Colonic mucosa (tissue), 4 donors: ENCODE data around the gene TBL3. TPM values are rescaled to one million over a fixed set of nuclear protein-coding genes. Genes with fewer than 3 reads are reported as not detected.

Experiments used
- DNase-seq: peaks from one replicate; pipeline ENCODE4 v3.0.0-alpha.2; 2020
- H3K27ac ChIP-seq: fragments of 200-600 bp; one replicate; pipeline ENCODE4 v1.8.0; 2021
- H3K27me3 ChIP-seq: fragments of 200-600 bp; one replicate; pipeline ENCODE4 v1.8.0; 2021
- H3K36me3 ChIP-seq: fragments of 200-600 bp; one replicate; pipeline ENCODE4 v1.8.0; 2021
- H3K4me1 ChIP-seq: fragments of 200-600 bp; one replicate; pipeline ENCODE4 v1.8.0; 2021; ENCODE audit warnings: mild to moderate bottlenecking
- H3K4me3 ChIP-seq: fragments of 200-600 bp; one replicate; pipeline ENCODE4 v1.8.0; 2021
- H3K9ac ChIP-seq, 2 donors: one replicate each; pipeline ENCODE4 v1.7.0; 2013; ENCODE audit warnings: control low read depth in 2 of 2, low read depth in 2 of 2, low read length in 2 of 2
- H3K9me3 ChIP-seq: fragments of 200-600 bp; one replicate; pipeline ENCODE4 v1.8.0; 2021
- intact Hi-C: fragments of 100-400 bp; cut with DNase I; formaldehyde crosslinking; loops from one replicate; pipeline ENCODE4 v1.14.1; 2022
- total RNA-seq, 2 donors: library from RNA; stranded (reverse); fragmentation: NEBNext Ultra II Directional in 1 of 2; extraction: Animal tissue kit (Norgen Biotek cat#: 25700) in 1 of 2; gene quantifications; one replicate each; pipeline ENCODE4 v1.2.1, GENCODE V29; 2021
- TF ChIP-seq, protein P1 (sequence below): fragments of 200-600 bp; IDR thresholded peaks from one replicate; pipeline ENCODE4 v1.8.0; 2022; ENCODE audit warnings: antibody characterized with exemption, mild to moderate bottlenecking
- donor health status: healthy.
- donor health status: DM: no; HTN: no; CAD: no.
- donor health status: DM: no; HTN: no; CAD: no.

The TBL3 gene
- total RNA-seq = 10 to 100 TPM; 19.4 to 43.1 TPM

DNA sequence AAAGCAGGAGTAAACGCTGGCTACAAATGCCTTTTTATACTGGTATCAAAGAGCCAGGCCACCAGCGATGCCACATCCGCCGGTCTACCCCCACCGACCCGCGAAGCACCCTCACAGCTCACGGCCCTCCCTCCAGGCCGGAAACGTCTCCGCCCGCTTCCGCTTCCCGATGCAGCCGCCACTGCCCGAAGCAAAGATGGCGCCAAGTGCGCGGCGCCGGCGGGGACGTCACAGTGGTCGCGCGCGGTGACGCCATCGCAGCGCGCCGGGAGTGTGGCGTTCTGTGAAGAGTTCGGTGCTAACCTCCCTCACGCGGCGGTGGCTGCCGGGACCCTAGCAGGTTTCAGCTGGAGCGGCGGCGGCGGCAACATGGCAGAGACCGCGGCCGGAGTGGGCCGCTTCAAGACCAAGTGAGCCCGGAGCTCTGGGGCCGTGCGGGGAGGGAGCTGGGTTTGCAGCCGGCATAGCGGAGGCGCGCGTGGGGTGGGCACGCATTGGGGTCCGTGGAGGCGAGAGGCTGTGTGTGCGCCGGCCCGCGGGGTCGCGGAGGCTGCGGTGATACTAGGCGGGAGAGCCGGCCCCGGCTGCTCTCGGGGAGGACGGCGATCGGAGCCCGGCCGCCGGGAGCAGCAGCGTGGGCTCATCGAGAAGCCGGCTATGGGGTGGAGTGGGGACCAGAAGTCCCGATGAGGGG, at the start of gene TBL3:
TSS of gene TBL3 (plus strand) at position 258 of the 694 bp plus-strand sequence. CDS start at position 370, 112 bp downstream.
- Histone ChIP-seq H3K4me1 (peaks cover 11% of the 10 kb centered on the region), H3K27ac (peak within 1 kb of the TSS; percentile 82), H3K9me3 (no peaks in the 10 kb centered on the region), H3K4me3 (peak within 1 kb of the TSS; percentile 99), H3K36me3 (peaks cover 5% of the 10 kb centered on the region), H3K27me3 (no peaks in the 10 kb centered on the region), H3K9ac (peak within 1 kb of the TSS; percentile 90 to 91)
- intact Hi-C loops = no loop called here
- TF ChIP-seq, protein P1, sequence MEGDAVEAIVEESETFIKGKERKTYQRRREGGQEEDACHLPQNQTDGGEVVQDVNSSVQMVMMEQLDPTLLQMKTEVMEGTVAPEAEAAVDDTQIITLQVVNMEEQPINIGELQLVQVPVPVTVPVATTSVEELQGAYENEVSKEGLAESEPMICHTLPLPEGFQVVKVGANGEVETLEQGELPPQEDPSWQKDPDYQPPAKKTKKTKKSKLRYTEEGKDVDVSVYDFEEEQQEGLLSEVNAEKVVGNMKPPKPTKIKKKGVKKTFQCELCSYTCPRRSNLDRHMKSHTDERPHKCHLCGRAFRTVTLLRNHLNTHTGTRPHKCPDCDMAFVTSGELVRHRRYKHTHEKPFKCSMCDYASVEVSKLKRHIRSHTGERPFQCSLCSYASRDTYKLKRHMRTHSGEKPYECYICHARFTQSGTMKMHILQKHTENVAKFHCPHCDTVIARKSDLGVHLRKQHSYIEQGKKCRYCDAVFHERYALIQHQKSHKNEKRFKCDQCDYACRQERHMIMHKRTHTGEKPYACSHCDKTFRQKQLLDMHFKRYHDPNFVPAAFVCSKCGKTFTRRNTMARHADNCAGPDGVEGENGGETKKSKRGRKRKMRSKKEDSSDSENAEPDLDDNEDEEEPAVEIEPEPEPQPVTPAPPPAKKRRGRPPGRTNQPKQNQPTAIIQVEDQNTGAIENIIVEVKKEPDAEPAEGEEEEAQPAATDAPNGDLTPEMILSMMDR = no peak
- DNase-seq = peak; percentile 93

DNA sequence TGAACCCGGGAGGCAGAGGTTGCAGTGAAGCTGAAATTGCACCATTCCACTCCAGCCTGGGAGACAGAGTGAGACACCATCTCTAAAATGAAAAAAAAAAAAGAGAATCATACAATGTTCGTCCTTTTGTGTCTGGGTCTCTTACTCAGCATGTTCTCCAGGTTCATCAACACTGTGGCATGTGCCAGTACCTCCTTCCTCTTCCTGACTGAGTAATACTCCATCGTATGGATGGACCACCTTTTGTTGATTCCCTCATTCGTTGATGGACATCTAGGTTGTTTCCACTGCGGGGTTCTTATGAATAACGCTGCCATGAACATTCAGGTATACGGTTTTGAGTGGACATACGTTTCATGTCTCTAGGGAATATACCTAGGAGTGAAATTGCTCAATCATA, 49.5 kb upstream of the TBL3 start:
- intact Hi-C loops = no loop called here
- no peaks in the 10 kb centered on the region for H3K9me3 ChIP-seq
- H3K27ac ChIP-seq = no peak overlapping the region
- H3K36me3 ChIP-seq = no peaks in the 10 kb centered on the region
- DNase-seq = no peak
- H3K9ac ChIP-seq = no peak overlapping the region
- TF ChIP-seq, protein P1 = no peak
- H3K27me3 ChIP-seq = peaks cover 25% of the 10 kb centered on the region
- H3K4me1 ChIP-seq = peaks cover 8% of the 10 kb centered on the region
- no peak overlapping the region for H3K4me3 ChIP-seq

- no peaks in the 10 kb centered on the region for H3K36me3 ChIP-seq
- H3K9ac ChIP-seq = no peak overlapping the region
- intact Hi-C loops = no loop called here
- no peak overlapping the region for H3K4me3 ChIP-seq
- TF ChIP-seq, protein P1 = no peak
- no peak overlapping the region for H3K27ac ChIP-seq
- DNase-seq = peak; percentile 74
- H3K27me3 ChIP-seq = peaks cover 18% of the 10 kb centered on the region
- no peaks in the 10 kb centered on the region for H3K9me3 ChIP-seq
- peaks cover 8% of the 10 kb centered on the region for H3K4me1 ChIP-seq
Observed at GRCh38 chr16:1923299-1924034, 48.4 kb upstream of the TBL3 start.

- Histone ChIP-seq H3K27me3 (peaks cover 12% of the 10 kb centered on the region), H3K9me3 (no peaks in the 10 kb centered on the region), H3K4me3 (no peak overlapping the region), H3K4me1 (peaks cover 8% of the 10 kb centered on the region), H3K36me3 (no peaks in the 10 kb centered on the region), H3K9ac (no peak overlapping the region), H3K27ac (no peak overlapping the region)
- DNase-seq = no peak
- TF ChIP-seq, protein P1 = no peak
- intact Hi-C loops = no loop called here
Observed at GRCh38 chr16:1924095-1924494, 47.8 kb upstream of the TBL3 start.

- Histone ChIP-seq H3K4me1 (peaks cover 8% of the 10 kb centered on the region), H3K9me3 (no peaks in the 10 kb centered on the region), H3K36me3 (no peaks in the 10 kb centered on the region), H3K9ac (no peak overlapping the region), H3K4me3 (no peak overlapping the region), H3K27ac (no peak overlapping the region), H3K27me3 (no peaks in the 10 kb centered on the region)
- DNase-seq = no peak
- intact Hi-C loops = no loop called here
- TF ChIP-seq, protein P1 = no peak
Observed at GRCh38 chr16:1926271-1926670, 45.6 kb upstream of the TBL3 start.
